Sigmoid colon (tissue), 4 donors: Measurements from ENCODE around the gene RAP2A.

Experiments used
- EP300 ChIP-seq, 4 donors: sonication (generic); formaldehyde crosslinking; IDR thresholded peaks; one replicate each; pipeline ENCODE4 v1.6.1; 2017; ENCODE audit warnings: antibody characterized with exemption in 4 of 4
- POLR2A ChIP-seq, 2 donors: fragments of 450-650 bp; IDR thresholded peaks; one replicate each; pipeline ENCODE4 v1.6.1; 2016; ENCODE audit warnings: antibody characterized with exemption in 2 of 2, mild to moderate bottlenecking in 2 of 2, moderate library complexity in 2 of 2
- POLR2AphosphoS5 ChIP-seq, 4 donors: sonication (generic); formaldehyde crosslinking; IDR thresholded peaks; one replicate each; pipeline ENCODE4 v1.6.1; 2017; ENCODE audit warnings: antibody characterized with exemption in 4 of 4
- TF ChIP-seq, protein P1 (sequence below), 4 experiments: fragments of 450-650 bp in 3 of 4; fragments of 200-600 bp in 1 of 4; IDR thresholded peaks; one replicate each; pipeline ENCODE4 v1.5.1; 2016 to 2019; ENCODE audit warnings: antibody characterized with exemption in 4 of 4, mild to moderate bottlenecking in 3 of 4, moderate library complexity in 2 of 4

GRCh38 chr13:97485320-97485719 lies 51.4 kb downstream of the RAP2A start:
- no peak for TF ChIP-seq POLR2A (IDR thresholded peaks at IDR 0.05)
- TF ChIP-seq POLR2AphosphoS5 (IDR thresholded peaks at IDR 0.05): no peak
- no peak for TF ChIP-seq EP300 (IDR thresholded peaks at IDR 0.05)
- TF ChIP-seq, protein P1, sequence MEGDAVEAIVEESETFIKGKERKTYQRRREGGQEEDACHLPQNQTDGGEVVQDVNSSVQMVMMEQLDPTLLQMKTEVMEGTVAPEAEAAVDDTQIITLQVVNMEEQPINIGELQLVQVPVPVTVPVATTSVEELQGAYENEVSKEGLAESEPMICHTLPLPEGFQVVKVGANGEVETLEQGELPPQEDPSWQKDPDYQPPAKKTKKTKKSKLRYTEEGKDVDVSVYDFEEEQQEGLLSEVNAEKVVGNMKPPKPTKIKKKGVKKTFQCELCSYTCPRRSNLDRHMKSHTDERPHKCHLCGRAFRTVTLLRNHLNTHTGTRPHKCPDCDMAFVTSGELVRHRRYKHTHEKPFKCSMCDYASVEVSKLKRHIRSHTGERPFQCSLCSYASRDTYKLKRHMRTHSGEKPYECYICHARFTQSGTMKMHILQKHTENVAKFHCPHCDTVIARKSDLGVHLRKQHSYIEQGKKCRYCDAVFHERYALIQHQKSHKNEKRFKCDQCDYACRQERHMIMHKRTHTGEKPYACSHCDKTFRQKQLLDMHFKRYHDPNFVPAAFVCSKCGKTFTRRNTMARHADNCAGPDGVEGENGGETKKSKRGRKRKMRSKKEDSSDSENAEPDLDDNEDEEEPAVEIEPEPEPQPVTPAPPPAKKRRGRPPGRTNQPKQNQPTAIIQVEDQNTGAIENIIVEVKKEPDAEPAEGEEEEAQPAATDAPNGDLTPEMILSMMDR (IDR thresholded peaks at IDR 0.05): no peak
